Subcutaneous abdominal adipose tissue (tissue), 5 donors: ENCODE measurements around the gene FMN1.
"Not testable (repeated sequence)": the region's sequence is repeated elsewhere in the genome, so short reads cannot be mapped to it uniquely, and the experiment has no call there.

Experiments
- H3K27ac ChIP-seq: one replicate; pipeline ENCODE4 v1.7.0; 2013; ENCODE audit warnings: low read depth, mild to moderate bottlenecking, inconsistent platforms, low read length, moderate library complexity
- H3K27me3 ChIP-seq, 5 donors: one replicate each; pipeline ENCODE4 v1.7.0; 2013; ENCODE audit warnings: low read length in 5 of 5, inconsistent platforms in 1 of 5; ENCODE audit not compliant: control insufficient read depth in 5 of 5, insufficient read depth in 4 of 5
- H3K36me3 ChIP-seq, 5 donors: one replicate each; pipeline ENCODE4 v1.7.0; 2013; ENCODE audit warnings: low read length in 5 of 5; ENCODE audit not compliant: control insufficient read depth in 5 of 5, insufficient read depth in 5 of 5
- H3K4me1 ChIP-seq, 5 donors: one replicate each; pipeline ENCODE4 v1.7.0; 2013; ENCODE audit warnings: low read length in 5 of 5, mild to moderate bottlenecking in 3 of 5, moderate library complexity in 1 of 5; ENCODE audit not compliant: control insufficient read depth in 5 of 5, insufficient read depth in 5 of 5
- H3K4me3 ChIP-seq, 5 donors: one replicate each; pipeline ENCODE4 v1.7.0; 2013; ENCODE audit warnings: low read length in 5 of 5, low read depth in 1 of 5
- H3K9ac ChIP-seq, 5 donors: one replicate each; pipeline ENCODE4 v1.7.0; 2013; ENCODE audit warnings: low read length in 5 of 5, mild to moderate bottlenecking in 4 of 5, moderate library complexity in 3 of 5
- H3K9me3 ChIP-seq, 5 donors: one replicate each; pipeline ENCODE4 v1.7.0; 2013; ENCODE audit warnings: low read length in 5 of 5; ENCODE audit not compliant: control insufficient read depth in 5 of 5
- donor health status: healthy.
- donor health status: healthy.
- donor health status: healthy.
- donor health status: healthy.
- donor health status: healthy.

FMN1 gene

GRCh38 chr15:32853592-32853991 lies 340.9 kb downstream of the FMN1 start:
- no peaks in the 10 kb centered on the region for H3K27me3 ChIP-seq
- H3K9ac ChIP-seq = no peak overlapping the region
- H3K36me3 ChIP-seq = no peaks in the 10 kb centered on the region
- peaks cover 0 to 11% (median 0%) of the 10 kb centered on the region in 5 donors for H3K4me1 ChIP-seq
- no peak overlapping the region for H3K27ac ChIP-seq
- no peaks in the 10 kb centered on the region for H3K9me3 ChIP-seq
- no peak overlapping the region for H3K4me3 ChIP-seq

DNA sequence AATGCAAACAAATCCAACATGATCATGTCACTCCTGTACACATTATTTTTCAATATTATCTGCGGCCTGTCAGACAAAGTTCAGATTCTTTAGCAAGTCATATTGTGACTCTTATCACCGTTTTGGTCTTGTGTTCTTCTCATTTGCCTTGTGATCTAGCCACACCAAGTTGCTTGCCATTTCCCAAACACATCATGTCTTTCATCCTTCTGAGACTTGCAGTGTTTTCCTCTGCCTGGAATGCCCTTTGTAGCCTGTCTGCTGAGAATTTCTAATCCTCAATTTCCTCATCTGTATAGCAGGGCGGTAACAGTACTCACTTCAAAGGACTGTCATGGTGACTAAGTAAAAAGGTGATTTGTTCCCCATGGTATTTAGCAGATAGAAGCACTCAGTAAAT lies 341.7 kb downstream of the FMN1 start:
- Histone ChIP-seq H3K27ac (no peak overlapping the region), H3K9me3 (no peaks in the 10 kb centered on the region), H3K27me3 (no peaks in the 10 kb centered on the region), H3K9ac (no peak overlapping the region), H3K4me3 (no peak overlapping the region), H3K36me3 (no peaks in the 10 kb centered on the region), H3K4me1 (peaks cover 0 to 11% (median 0%) of the 10 kb centered on the region in 5 donors)

DNA sequence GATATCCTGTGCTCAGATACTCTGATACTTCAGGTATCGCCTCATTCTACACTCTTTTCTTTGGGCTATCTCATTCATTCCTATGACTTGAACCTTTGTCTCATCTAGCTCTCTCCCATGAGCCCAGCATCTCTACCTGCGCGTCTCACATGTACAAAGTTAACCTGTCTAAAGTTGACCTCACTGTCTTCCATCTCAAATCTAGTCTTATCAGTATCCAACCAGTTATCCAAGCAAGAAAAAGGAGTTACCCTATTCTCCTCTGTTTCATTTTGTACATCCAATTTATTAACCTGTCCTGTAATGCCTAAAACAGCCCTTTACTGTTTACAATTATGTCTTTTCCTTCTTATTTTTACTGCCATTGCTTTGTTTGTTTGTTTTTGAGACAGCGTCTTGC lies 342.5 kb downstream of the FMN1 start:
- Histone ChIP-seq H3K27me3 (no peaks in the 10 kb centered on the region), H3K27ac (no peak overlapping the region), H3K4me1 (peaks cover 0 to 11% (median 0%) of the 10 kb centered on the region in 5 donors), H3K36me3 (no peaks in the 10 kb centered on the region), H3K4me3 (no peak overlapping the region), H3K9ac (no peak overlapping the region), H3K9me3 (no peaks in the 10 kb centered on the region)

DNA sequence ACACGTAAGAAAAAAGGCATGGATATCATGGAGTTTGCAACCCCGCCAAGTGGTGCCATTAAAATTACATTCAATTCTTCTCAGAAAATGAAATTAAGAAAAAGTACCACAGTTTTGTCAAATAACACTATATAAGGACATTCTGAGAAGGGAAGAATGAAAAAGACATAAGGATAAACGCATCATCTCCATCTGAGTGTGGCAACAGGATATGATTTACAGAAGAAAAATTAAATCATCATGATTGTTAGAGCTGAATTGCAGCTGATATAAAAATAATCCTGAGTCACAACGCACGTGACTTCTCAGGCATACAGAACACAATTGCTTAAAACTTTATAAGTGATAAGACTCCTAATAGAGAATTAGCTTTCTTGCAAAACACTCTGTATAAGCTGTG lies 342.9 kb downstream of the FMN1 start:
- Histone ChIP-seq H3K4me1 (peaks cover 0 to 11% (median 0%) of the 10 kb centered on the region in 5 donors), H3K27me3 (no peaks in the 10 kb centered on the region), H3K27ac (no peak overlapping the region)

DNA sequence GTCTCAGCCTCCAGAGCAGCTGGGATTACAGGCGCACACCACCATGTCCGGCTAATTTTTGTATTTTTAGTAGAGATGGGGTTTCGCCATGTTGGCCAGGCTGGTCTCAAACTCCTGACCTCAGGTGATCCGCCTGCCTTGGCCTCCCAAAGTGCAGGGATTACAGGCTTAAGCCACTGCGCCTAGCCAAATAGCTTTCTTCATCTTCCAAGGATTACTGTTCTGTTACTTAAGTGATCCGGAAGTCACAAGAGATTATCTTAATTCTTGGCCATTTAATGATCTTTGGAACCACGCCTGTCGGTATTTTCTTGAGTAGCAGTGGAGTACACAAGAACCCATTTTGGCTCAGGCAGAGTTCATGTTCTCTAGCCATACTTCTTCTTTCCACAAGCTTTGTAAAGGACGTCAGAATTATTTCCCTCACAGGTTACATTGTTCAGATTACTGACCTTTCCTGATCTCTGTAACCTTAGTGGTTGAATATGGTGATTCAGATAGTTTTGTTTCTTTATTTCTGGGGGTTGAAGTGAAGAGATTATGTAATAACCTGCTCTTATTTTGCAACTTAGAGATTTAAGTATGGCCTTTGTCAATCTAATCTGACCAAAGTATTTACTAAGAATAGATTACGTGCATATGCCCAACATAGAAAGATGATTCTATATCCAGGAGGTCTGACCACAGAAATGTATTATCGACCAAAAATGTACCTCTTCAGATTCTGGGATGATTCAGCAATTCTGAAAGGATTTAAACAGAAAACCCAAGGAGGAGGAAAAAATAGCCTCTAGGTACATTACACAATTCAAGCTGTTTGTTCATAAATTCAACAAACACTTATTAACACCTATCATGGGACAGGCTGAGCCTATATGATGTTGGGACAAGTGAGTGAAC lies 344.5 kb downstream of the FMN1 start:
- Histone ChIP-seq H3K9me3 (no peaks in the 10 kb centered on the region), H3K27ac (no peak overlapping the region), H3K4me3 (no peak overlapping the region), H3K4me1 (no peaks in the 10 kb centered on the region), H3K36me3 (no peaks in the 10 kb centered on the region), H3K9ac (no peak overlapping the region), H3K27me3 (no peaks in the 10 kb centered on the region)

More for the DNA sequence above, 342.9 kb downstream of the FMN1 start:
- H3K9me3 ChIP-seq = no peaks in the 10 kb centered on the region
- no peak overlapping the region for H3K4me3 ChIP-seq
- H3K9ac ChIP-seq = no peak overlapping the region
- H3K36me3 ChIP-seq = no peaks in the 10 kb centered on the region

GRCh38 chr15:32846671-32847070 lies 347.8 kb downstream of the FMN1 start:
- not testable (repeated sequence) for H3K36me3 ChIP-seq, H3K9me3 ChIP-seq, H3K27me3 ChIP-seq, H3K27ac ChIP-seq, H3K4me1 ChIP-seq, H3K9ac ChIP-seq, H3K4me3 ChIP-seq

GRCh38 chr15:32844118-32844711 lies 350.3 kb downstream of the FMN1 start:
- no peaks in the 10 kb centered on the region for H3K36me3 ChIP-seq
- peaks cover 0 to 6% (median under 1%) of the 10 kb centered on the region in 5 donors for H3K27me3 ChIP-seq
- H3K4me3 ChIP-seq = no peak overlapping the region
- H3K9me3 ChIP-seq = no peaks in the 10 kb centered on the region
- no peaks in the 10 kb centered on the region for H3K4me1 ChIP-seq
- H3K9ac ChIP-seq = no peak overlapping the region
- no peak overlapping the region for H3K27ac ChIP-seq

DNA sequence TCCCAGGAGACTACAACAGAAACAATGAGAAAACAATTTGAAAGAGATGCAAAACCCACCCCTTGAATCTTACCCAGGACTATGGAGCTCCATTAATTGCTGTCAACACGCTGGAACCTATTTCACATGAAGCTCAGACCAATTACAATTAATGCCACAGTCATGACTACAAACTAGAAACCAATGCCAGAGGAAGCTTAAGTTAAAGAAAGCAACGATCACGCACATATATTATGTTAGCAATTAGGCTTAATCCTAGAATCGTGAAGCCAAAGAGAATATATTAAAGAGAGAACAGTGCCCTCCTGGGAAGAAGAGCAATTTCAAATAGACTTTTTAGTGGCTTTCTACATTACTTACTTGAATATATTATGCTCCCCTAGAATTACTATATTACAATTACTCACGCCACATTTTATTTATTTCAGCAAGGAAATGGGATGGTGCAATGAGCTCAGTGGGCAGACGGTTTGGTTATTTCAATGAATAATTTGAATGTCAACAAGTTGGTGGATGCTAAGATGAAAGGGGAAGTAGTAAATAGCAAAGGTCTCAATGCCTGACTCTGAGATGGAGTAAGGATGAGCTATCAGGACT lies 351.2 kb downstream of the FMN1 start:
- no peak overlapping the region for H3K27ac ChIP-seq

GRCh38 chr15:32842081-32842480 lies 352.4 kb downstream of the FMN1 start:
- Histone ChIP-seq H3K4me1 (peaks cover 0 to 3% (median 0%) of the 10 kb centered on the region in 5 donors), H3K9me3 (no peaks in the 10 kb centered on the region), H3K27me3 (peaks cover 0 to 10% (median 5%) of the 10 kb centered on the region in 5 donors), H3K9ac (no peak overlapping the region), H3K4me3 (no peak overlapping the region), H3K27ac (no peak overlapping the region), H3K36me3 (no peaks in the 10 kb centered on the region)

More for the DNA sequence above, 351.2 kb downstream of the FMN1 start:
- no peaks in the 10 kb centered on the region for H3K36me3 ChIP-seq
- H3K9me3 ChIP-seq = no peaks in the 10 kb centered on the region
- peaks cover 0 to 10% (median 5%) of the 10 kb centered on the region in 5 donors for H3K27me3 ChIP-seq
- no peak overlapping the region for H3K4me3 ChIP-seq
- no peak overlapping the region for H3K9ac ChIP-seq
- H3K4me1 ChIP-seq = peaks cover 0 to 3% (median 0%) of the 10 kb centered on the region in 5 donors
